H1 (cell line): Measurements from ENCODE around the gene LSM11. TPM values are rescaled to one million over a fixed set of nuclear protein-coding genes. Genes with fewer than 3 reads are reported as not detected.

Source experiments
- CTCF ChIA-PET: fragments of 300-600 bp; sonication (Branson Sonifier 250); formaldehyde crosslinking; loops from one replicate; lab custom pipeline; 2021; ENCODE audit not compliant: partially characterized antibody; lab: Charles Lee
- POLR2A ChIA-PET: fragments of 300-600 bp; sonication (Branson Sonifier 250); formaldehyde crosslinking; loops from one replicate; lab custom pipeline; 2021; ENCODE audit warnings: inconsistent platforms; ENCODE audit not compliant: partially characterized antibody; lab: Charles Lee
- DNase-seq, 2 experiments: peaks; one replicate each; pipeline versions ENCODE4 v3.0.0 to v3.0.0-alpha.2; 2010 to 2022; ENCODE audit warnings: low spot score in 2 of 2, low read depth in 1 of 2, mixed read lengths in 1 of 2
- FAIRE-seq: peaks from 2 replicates; lab custom pipeline; 2011; peaks lifted over from hg19 to GRCh38; lab: Jason Lieb, UNC
- H2AFZ ChIP-seq: 2 replicates; pipeline ENCODE4 v1.8.1; 2012; ENCODE audit warnings: low read length, inconsistent platforms
- H2AK5ac ChIP-seq: 2 replicates; pipeline ENCODE4 v1.6.1; 2013; ENCODE audit warnings: low read depth, low read length
- H2BK120ac ChIP-seq: replicated peaks from 2 replicates; pipeline ENCODE3; 2013; ENCODE audit warnings: low read depth, low read length, inconsistent platforms
- H2BK12ac ChIP-seq: 2 replicates; pipeline ENCODE4 v1.6.1; 2013; ENCODE audit warnings: low read depth, low read length
- H2BK15ac ChIP-seq: 2 replicates; pipeline ENCODE4 v1.6.1; 2013; ENCODE audit warnings: low read length
- H2BK20ac ChIP-seq: 2 replicates; pipeline ENCODE4 v1.6.1; 2013; ENCODE audit warnings: low read length
- H2BK5ac ChIP-seq: 2 replicates; pipeline ENCODE4 v1.6.1; 2013; ENCODE audit warnings: low read depth, low read length
- H3K14ac ChIP-seq: 2 replicates; pipeline ENCODE4 v1.6.1; 2013; ENCODE audit warnings: inconsistent platforms; ENCODE audit not compliant: insufficient read length
- H3K18ac ChIP-seq: 2 replicates; pipeline ENCODE4 v1.6.1; 2013; ENCODE audit warnings: low read length; ENCODE audit errors: extremely low read depth
- H3K23ac ChIP-seq: 2 replicates; pipeline ENCODE4 v1.6.1; 2013; ENCODE audit warnings: inconsistent platforms; ENCODE audit not compliant: insufficient read length
- H3K23me2 ChIP-seq: 2 replicates; pipeline ENCODE4 v1.6.1; 2013; ENCODE audit warnings: low read depth, low read length
- H3K27ac ChIP-seq: 2 replicates; pipeline ENCODE4 v1.6.1; 2011; ENCODE audit warnings: low read depth, low read length, inconsistent platforms
- H3K27me3 ChIP-seq, 4 experiments: replicated peaks in 1 of 4; 1 replicate in 1 of 4; 2 replicates in 3 of 4; pipeline versions ENCODE4 v1.6.1 to v1.8.1; 2011 to 2013; ENCODE audit warnings: low read length in 3 of 4, mild to moderate bottlenecking in 3 of 4, inconsistent platforms in 2 of 4, mixed read lengths in 2 of 4, moderate library complexity in 1 of 4; ENCODE audit not compliant: control insufficient read depth in 3 of 4, insufficient read depth in 3 of 4; ENCODE audit errors: extremely low read depth in 1 of 4
- H3K36me3 ChIP-seq, 4 experiments: 2 replicates each; pipeline versions ENCODE4 v1.6.1 to v1.8.1; 2011 to 2013; ENCODE audit warnings: mild to moderate bottlenecking in 4 of 4, low read length in 3 of 4, moderate library complexity in 2 of 4, control low read depth in 1 of 4, inconsistent platforms in 1 of 4; ENCODE audit not compliant: insufficient read depth in 4 of 4, control insufficient read depth in 2 of 4
- H3K4ac ChIP-seq: replicated peaks from 2 replicates; pipeline ENCODE3; 2013; ENCODE audit warnings: low read length, low read depth, mixed read lengths, inconsistent platforms; ENCODE audit not compliant: insufficient read length
- H3K4me1 ChIP-seq, 4 experiments: replicated peaks in 1 of 4; 1 replicate in 1 of 4; 2 replicates in 3 of 4; pipeline versions ENCODE4 v1.6.1 to v1.8.1; 2011 to 2013; ENCODE audit warnings: low read length in 3 of 4, inconsistent platforms in 2 of 4, mixed read lengths in 1 of 4; ENCODE audit not compliant: insufficient read depth in 4 of 4, control insufficient read depth in 3 of 4
- H3K4me2 ChIP-seq, 2 experiments: 2 replicates each; pipeline versions ENCODE4 v1.6.1 to v1.8.1; 2011 to 2013; ENCODE audit warnings: low read depth in 2 of 2, low read length in 2 of 2, control low read depth in 1 of 2, inconsistent platforms in 1 of 2, mild to moderate bottlenecking in 1 of 2; ENCODE audit not compliant: insufficient read depth in 1 of 2
- H3K4me3 ChIP-seq, 4 experiments: fragments of 200-600, 300-600 bp in 1 of 4; sonication (generic), shearing (Covaris generic), sonication (Bioruptor Twin) in 1 of 4; 2 replicates each; pipeline versions ENCODE4 v1.5.1 to v1.8.1; 2011 to 2016; ENCODE audit warnings: low read length in 4 of 4, low read depth in 3 of 4, control low read depth in 2 of 4, inconsistent platforms in 2 of 4, mild to moderate bottlenecking in 2 of 4, mixed read lengths in 1 of 4, moderate library complexity in 1 of 4; ENCODE audit not compliant: insufficient read depth in 2 of 4; ENCODE audit errors: extremely low read depth in 1 of 4
- H3K56ac ChIP-seq: replicated peaks from 2 replicates; pipeline ENCODE3; 2013; ENCODE audit warnings: low read depth, mild to moderate bottlenecking, mixed read lengths, low read length, inconsistent platforms; ENCODE audit not compliant: insufficient read length
- H3K79me1 ChIP-seq: 2 replicates; pipeline ENCODE4 v1.6.1; 2013; ENCODE audit warnings: low read depth, low read length, control low read depth
- H3K79me2 ChIP-seq, 2 experiments: 2 replicates each; pipeline versions ENCODE4 v1.6.1 to v1.8.1; 2012 to 2013; ENCODE audit warnings: low read length in 2 of 2, mild to moderate bottlenecking in 2 of 2, inconsistent platforms in 1 of 2; ENCODE audit not compliant: insufficient read depth in 2 of 2, control insufficient read depth in 1 of 2
- H3K9ac ChIP-seq, 4 experiments: replicated peaks in 1 of 4; 1 replicate in 1 of 4; 2 replicates in 3 of 4; pipeline versions ENCODE4 v1.6.1 to v1.8.1; 2011 to 2013; ENCODE audit warnings: low read depth in 3 of 4, low read length in 3 of 4, control low read depth in 2 of 4, mild to moderate bottlenecking in 2 of 4, moderate library complexity in 2 of 4, inconsistent platforms in 1 of 4; ENCODE audit errors: extremely low read depth in 1 of 4
- H3K9me3 ChIP-seq, 2 experiments: 2 replicates each; pipeline versions ENCODE4 v1.6.1 to v1.8.1; 2012 to 2013; ENCODE audit warnings: mild to moderate bottlenecking in 2 of 2, moderate library complexity in 2 of 2, control low read depth in 1 of 2, inconsistent platforms in 1 of 2, low read depth in 1 of 2, low read length in 1 of 2, mixed read lengths in 1 of 2; ENCODE audit not compliant: insufficient read depth in 2 of 2
- H4K20me1 ChIP-seq, 2 experiments: replicated peaks in 1 of 2; 2 replicates each; pipeline versions ENCODE3 to v1.8.1; 2011 to 2013; ENCODE audit warnings: inconsistent platforms in 2 of 2, low read length in 2 of 2, mild to moderate bottlenecking in 1 of 2; ENCODE audit not compliant: insufficient read depth in 2 of 2, control insufficient read depth in 1 of 2
- H4K5ac ChIP-seq: 2 replicates; pipeline ENCODE4 v1.6.1; 2013; ENCODE audit warnings: low read length, low read depth, mixed read lengths, inconsistent platforms; ENCODE audit not compliant: insufficient read length
- H4K8ac ChIP-seq: 2 replicates; pipeline ENCODE4 v1.8.0; 2013; ENCODE audit warnings: mild to moderate bottlenecking, moderate library complexity, low read length, inconsistent platforms; ENCODE audit not compliant: insufficient read depth; ENCODE audit errors: extremely low read depth
- H4K91ac ChIP-seq: replicated peaks from 2 replicates; pipeline ENCODE3; 2013; ENCODE audit warnings: low read length, mixed read lengths, inconsistent platforms; ENCODE audit not compliant: insufficient read length
- CEBPB ChIP-seq: IDR thresholded peaks from 2 replicates; pipeline ENCODE4 v1.6.1; 2012; ENCODE audit warnings: low read depth, low read length
- EGR1 ChIP-seq: IDR thresholded peaks from 2 replicates; pipeline ENCODE4 v1.6.1; 2011; ENCODE audit warnings: low read depth, low read length, borderline replicate concordance
- HDAC2 ChIP-seq, 2 experiments: fragments of 300-600 bp in 1 of 2; sonication (generic) in 1 of 2; IDR thresholded peaks; 2 replicates each; pipeline ENCODE4 v1.6.1; 2011 to 2012; ENCODE audit warnings: low read depth in 2 of 2, low read length in 2 of 2, mild to moderate bottlenecking in 2 of 2, moderate library complexity in 2 of 2, borderline replicate concordance in 1 of 2, inconsistent platforms in 1 of 2
- HDAC6 ChIP-seq: IDR thresholded peaks from one replicate; pipeline ENCODE4 v1.7.1; 2012; ENCODE audit warnings: low read depth, mild to moderate bottlenecking, inconsistent platforms, low read length, moderate library complexity
- KDM4A ChIP-seq: IDR thresholded peaks from one replicate; pipeline ENCODE4 v1.7.1; 2012; ENCODE audit warnings: low read depth, mild to moderate bottlenecking, moderate library complexity, low read length, inconsistent platforms; ENCODE audit not compliant: severe bottlenecking
- POLR2AphosphoS5 ChIP-seq: IDR thresholded peaks from 2 replicates; pipeline ENCODE4 v1.6.1; 2011; ENCODE audit warnings: low read depth, low read length
- RFX5 ChIP-seq: IDR thresholded peaks from 2 replicates; pipeline ENCODE4 v1.6.1; 2011; ENCODE audit warnings: low read depth, low read length, improper control_type of control experiment, borderline replicate concordance
- ZNF274 ChIP-seq: IDR thresholded peaks from 2 replicates; pipeline ENCODE4 v1.7.0; 2012; ENCODE audit warnings: low read length, borderline replicate concordance; ENCODE audit errors: extremely low read depth
- WGBS, 2 experiments: shearing (Covaris generic) in 1 of 2; methylation state at CpG; one replicate each; pipeline versions ENCODE4 v1.1.6 to v1.1.7; 2013 to 2015; ENCODE audit warnings: low lambda C conversion rate in 2 of 2, mixed read lengths in 2 of 2, inconsistent platforms in 1 of 2, low coverage in 1 of 2, missing lambda C conversion rate in 1 of 2; ENCODE audit not compliant: insufficient replicate concordance in 2 of 2, insufficient coverage in 1 of 2, insufficient read length in 1 of 2; ENCODE audit errors: extremely low coverage in 1 of 2, missing lambda C conversion rate in 1 of 2; 5-methylcytosine and 5-hydroxymethylcytosine counted together
- polyA plus RNA-seq, 7 experiments: library from polyadenylated mRNA; depleted of rRNA in 3 of 7; stranded (reverse) in 5 of 7; unstranded in 2 of 7; fragments of >200 nt in 5 of 7; fragments of 200-250 nt in 2 of 7; gene quantifications; 1 replicate in 5 of 7; 2 replicates in 1 of 7; 4 replicates in 1 of 7; pipeline versions ENCODE4 v1.2.1 to v1.2.3, GENCODE V29; 2011 to 2013; ENCODE audit warnings: missing spikeins in 2 of 7, mixed read lengths in 2 of 7
- total RNA-seq: library from RNA; stranded (reverse); fragmentation: NEBNext Ultra II Directional; extraction: Animal tissue kit (Norgen Biotek cat#: 25700); gene quantifications from 2 replicates; pipeline ENCODE4 v1.2.1, GENCODE V29; 2021

LSM11 gene
- total and polyA plus RNA-seq, 2 of the 8 experiments (the other 6 are each of a cell fraction or from before 2014, with no cell fraction given): 1.8 to 3.9 TPM

DNA sequence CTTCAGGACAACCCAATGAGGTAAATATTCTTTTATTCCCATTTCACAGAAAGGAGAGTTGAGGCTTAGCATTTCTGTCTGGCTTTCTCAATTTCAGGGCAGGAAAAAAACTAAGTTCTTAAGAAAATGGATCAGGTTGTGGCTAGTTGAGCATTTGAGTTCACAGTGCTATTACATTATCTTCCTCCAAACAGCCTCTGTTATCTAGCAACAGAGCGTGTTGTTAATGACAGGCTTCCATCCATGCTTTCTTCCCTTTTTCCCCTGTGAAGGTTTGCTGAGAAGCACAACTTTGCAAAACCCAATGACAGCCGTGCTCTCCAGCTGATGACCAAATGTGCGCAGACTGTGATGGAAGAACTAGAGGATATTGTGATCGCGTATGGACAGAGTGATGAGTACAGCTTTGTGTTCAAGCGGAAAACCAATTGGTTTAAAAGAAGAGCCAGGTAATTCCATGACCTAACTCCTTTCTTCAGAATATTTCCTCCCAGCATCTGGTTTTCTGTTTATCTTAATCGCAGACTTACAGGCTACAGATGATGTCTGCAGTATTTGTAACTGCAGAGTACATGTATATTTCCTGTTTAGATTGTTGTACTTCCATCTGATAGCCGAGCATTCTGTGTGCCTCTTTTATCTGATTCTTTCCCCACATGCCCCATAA is 10.8 kb upstream of the LSM11 start:
- H3K4ac ChIP-seq: no peak overlapping the region
- H3K79me1 ChIP-seq: no peaks in the 10 kb centered on the region
- no peak overlapping the region for H3K56ac ChIP-seq
- H2BK5ac ChIP-seq: no peak overlapping the region
- no peaks in the 10 kb centered on the region for H3K9me3 ChIP-seq
- no peak overlapping the region for H3K27ac ChIP-seq
- no peak overlapping the region for H3K14ac ChIP-seq
- H3K18ac ChIP-seq: no peak overlapping the region
- no peak overlapping the region for H2BK20ac ChIP-seq
- no peaks in the 10 kb centered on the region for H3K27me3 ChIP-seq
- no peak overlapping the region for H4K5ac ChIP-seq
- no peak overlapping the region for H3K23ac ChIP-seq
- H2BK15ac ChIP-seq: no peak overlapping the region
- CTCF ChIA-PET: interaction anchor here (1.8 kb wide), 1 partner anchor 11 kb away, joined by 9 read pairs; the partner anchor contains the start of gene LSM11
- no peak overlapping the region for H2AK5ac ChIP-seq
- H4K91ac ChIP-seq: no peak overlapping the region
- no peak overlapping the region for H2AFZ ChIP-seq
- no peak overlapping the region for H2BK120ac ChIP-seq
- H3K36me3 ChIP-seq: peaks cover 0 to 38% (median 9%) of the 10 kb centered on the region in 4 experiments; a peak in 5 of 8 replicates
- H3K4me3 ChIP-seq: no peak overlapping the region
- H2BK12ac ChIP-seq: no peak overlapping the region
- no peak for TF ChIP-seq POLR2AphosphoS5
- no peak for TF ChIP-seq EGR1
- TF ChIP-seq CEBPB: no peak
- no peak for TF ChIP-seq KDM4A
- no peak for TF ChIP-seq HDAC2 (IDR thresholded peaks at IDR 0.05; ENCODE audit: borderline replicate concordance in 1 of 2, low read depth in 2 of 2, low read length in 2 of 2)
- no peak for TF ChIP-seq RFX5
- TF ChIP-seq HDAC6: no peak
- no peak for TF ChIP-seq ZNF274
- TF ChIP-seq, all 59 proteins: peak for 0
- Histone ChIP-seq H3K4me2 (no peak overlapping the region; a peak in 1 of 4 replicates), H4K8ac (no peak overlapping the region), H3K79me2 (no peaks in the 10 kb centered on the region; a peak in 1 of 4 replicates), H3K9ac (no peak overlapping the region), H4K20me1 (no peaks in the 10 kb centered on the region), H3K4me1 (no peaks in the 10 kb centered on the region), H3K23me2 (peaks cover 4% of the 10 kb centered on the region; the same call in 1 of the 2 replicates)
- POLR2A ChIA-PET: no interaction called here
- no peak for DNase-seq
- no peak for FAIRE-seq
- 92% methylated on average over 8 of the region's 8 CpGs; no CpG with 5 or more reads in 1 of the 2 experiments for WGBS, 2 experiments
